Measurements from ENCODE around the gene ACYP2.

ACYP2 gene

GRCh38 chr2:54325148-54325547 is 209.7 kb downstream of the ACYP2 start:
- no peak for DNase-seq (ENCODE audit: low spot score)

GRCh38 chr2:54329482-54330161 is 214.2 kb downstream of the ACYP2 start:
- DNase-seq (ENCODE audit: low spot score): no peak

GRCh38 chr2:54330162-54330925 is 214.9 kb downstream of the ACYP2 start:
- peak; percentile 90 for DNase-seq (ENCODE audit: low spot score)

GRCh38 chr2:54330926-54331835 is 215.8 kb downstream of the ACYP2 start:
- no peak for DNase-seq (ENCODE audit: low spot score)

GRCh38 chr2:54332386-54332785 is 217.0 kb downstream of the ACYP2 start:
- no peak for DNase-seq (ENCODE audit: low spot score)

- DNase-seq (ENCODE audit: low spot score): no peak
Observed at GRCh38 chr2:54336136-54336976, 220.9 kb downstream of the ACYP2 start.

GRCh38 chr2:54336977-54337255 is 221.5 kb downstream of the ACYP2 start:
- no peak for DNase-seq (ENCODE audit: low spot score)

- DNase-seq (ENCODE audit: low spot score): no peak
Observed at GRCh38 chr2:54341656-54342055, 226.2 kb downstream of the ACYP2 start.

- DNase-seq (ENCODE audit: low spot score): no peak
Observed at GRCh38 chr2:54342603-54343002, 227.2 kb downstream of the ACYP2 start.

- no peak for DNase-seq (ENCODE audit: low spot score)
Observed at GRCh38 chr2:54347622-54348021, 232.2 kb downstream of the ACYP2 start.

- no peak for DNase-seq (ENCODE audit: low spot score)
Observed at GRCh38 chr2:54348646-54349045, 233.2 kb downstream of the ACYP2 start.

GRCh38 chr2:54350426-54350825 is 235.0 kb downstream of the ACYP2 start:
- DNase-seq (ENCODE audit: low spot score): no peak

- DNase-seq (ENCODE audit: low spot score): no peak
Observed at GRCh38 chr2:54353216-54353615, 237.8 kb downstream of the ACYP2 start.
